ENCODE results near the gene KIZ.
"Not testable (repeated sequence)": the region's sequence is repeated elsewhere in the genome, so short reads cannot be mapped to it uniquely, and the experiment has no call there.

The KIZ gene

DNA sequence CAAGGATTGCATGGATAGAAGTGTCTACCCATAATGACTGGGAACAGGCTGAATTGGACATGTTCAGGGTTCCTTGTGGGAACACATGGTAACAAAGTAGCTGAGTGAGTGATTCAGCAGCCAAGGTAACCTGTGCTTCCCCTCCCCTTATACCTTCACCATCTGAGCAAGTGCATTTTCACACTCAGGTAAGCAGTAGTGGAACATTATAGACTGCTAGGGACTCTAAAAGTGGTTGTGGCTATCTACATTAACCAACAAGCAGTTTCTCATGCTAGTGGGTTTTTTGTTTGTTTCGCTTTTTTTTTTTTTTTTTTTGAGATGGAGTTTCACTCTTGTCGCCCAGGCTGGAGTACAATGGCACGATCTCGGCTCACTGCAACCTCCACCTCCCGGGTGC is 41.4 kb downstream of the KIZ start:
- no peak for DNase-seq
- intact Hi-C loops (cut with DNase I), result no loop called here

DNA sequence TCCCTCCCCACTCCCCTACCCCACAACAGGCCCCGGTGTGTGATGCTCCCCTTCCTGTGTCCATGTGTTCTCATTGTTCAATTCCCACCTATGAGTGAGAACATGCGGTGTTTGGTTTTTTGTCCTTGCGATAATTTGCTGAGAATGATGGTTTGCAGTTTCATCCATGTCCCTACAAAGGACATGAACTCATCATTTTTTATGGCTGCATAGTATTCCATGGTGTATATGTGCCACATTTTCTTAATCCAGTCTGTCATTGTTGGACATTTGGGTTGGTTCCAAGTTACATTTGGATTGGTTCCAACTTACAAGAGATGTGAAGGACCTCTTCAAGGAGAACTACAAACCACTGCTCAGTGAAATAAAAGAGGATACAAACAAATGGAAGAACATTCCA is 42.2 kb downstream of the KIZ start:
- intact Hi-C loops (cut with DNase I); DNase-seq: not testable (repeated sequence)

DNA sequence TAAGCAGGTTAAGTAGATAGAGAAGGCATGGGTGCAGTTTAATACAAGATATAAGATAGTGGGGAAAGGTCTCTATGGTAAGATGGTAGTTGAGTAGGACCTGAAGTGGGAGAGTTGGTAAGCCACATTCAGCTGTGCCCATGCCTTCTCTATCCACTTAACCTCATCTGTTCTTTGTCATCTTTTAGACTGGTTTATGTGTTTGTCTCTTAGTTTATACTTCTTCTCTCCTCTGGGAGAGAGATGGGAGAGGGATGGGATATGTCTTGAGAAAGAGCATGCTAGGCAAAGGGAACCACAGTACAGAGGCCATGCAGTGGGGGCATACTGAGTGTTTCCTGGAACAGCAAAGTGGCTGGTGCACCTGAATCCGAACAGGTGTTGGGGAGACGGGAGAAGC is 46.7 kb downstream of the KIZ start:
- intact Hi-C loops (cut with DNase I), result no loop called here
- DNase-seq, result no peak

DNA sequence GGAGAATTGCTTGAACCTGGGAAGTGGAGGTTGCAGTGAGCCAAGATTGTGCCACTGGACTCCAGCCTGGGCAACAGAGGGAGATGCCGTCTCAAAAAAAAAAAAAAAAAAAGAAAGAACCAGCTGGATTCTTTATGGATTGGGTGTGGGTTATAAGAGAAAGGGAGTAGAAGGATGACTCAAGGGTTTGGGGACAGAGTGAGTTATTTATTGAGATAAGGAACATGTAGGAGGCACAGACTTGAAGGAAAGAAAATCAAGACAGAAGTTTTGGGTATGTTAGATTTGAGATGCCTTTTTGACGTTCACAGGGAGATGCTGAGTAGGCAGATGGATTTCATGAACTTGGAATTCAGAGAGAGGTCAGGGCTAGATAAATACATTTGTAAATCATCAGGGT is 47.6 kb downstream of the KIZ start:
- DNase-seq, result no peak
- intact Hi-C loops (cut with DNase I), result no loop called here

DNA sequence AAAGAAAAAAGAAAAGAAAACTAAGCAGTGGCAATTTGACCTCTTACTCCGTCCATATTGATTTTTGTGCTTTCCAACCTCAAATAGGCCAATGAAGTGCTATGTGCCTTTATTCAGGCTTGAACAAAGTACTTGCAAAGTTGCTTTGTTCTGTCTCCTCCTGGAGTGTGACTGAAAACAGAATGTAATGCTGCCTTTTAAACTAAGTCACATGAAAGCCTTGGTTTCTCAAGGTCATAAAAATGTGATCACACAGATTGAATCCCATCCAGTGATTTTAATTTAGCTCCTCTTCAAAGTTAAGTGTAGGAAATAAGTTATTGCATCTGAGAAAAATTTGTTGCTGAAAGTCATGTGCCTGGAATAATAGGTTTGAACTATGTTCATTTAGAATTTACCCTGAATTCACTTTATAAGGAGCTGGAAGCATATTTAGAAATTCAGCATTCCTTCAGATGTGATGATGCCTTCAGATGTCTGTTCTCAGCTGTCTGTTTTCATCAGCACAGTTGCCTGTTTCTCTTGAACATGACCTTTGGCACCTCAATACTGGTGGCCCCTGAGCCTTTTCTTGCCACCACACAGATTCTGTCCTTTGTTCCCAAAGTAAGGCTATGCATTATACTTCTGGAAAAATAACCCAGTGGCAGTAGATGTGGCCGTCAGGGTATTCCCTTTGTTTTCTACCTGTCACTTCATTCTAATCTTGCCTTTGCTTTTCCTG is 48.8 kb downstream of the KIZ start:
- DNase-seq, result no peak
- intact Hi-C loops (cut with DNase I), result no loop called here

DNA sequence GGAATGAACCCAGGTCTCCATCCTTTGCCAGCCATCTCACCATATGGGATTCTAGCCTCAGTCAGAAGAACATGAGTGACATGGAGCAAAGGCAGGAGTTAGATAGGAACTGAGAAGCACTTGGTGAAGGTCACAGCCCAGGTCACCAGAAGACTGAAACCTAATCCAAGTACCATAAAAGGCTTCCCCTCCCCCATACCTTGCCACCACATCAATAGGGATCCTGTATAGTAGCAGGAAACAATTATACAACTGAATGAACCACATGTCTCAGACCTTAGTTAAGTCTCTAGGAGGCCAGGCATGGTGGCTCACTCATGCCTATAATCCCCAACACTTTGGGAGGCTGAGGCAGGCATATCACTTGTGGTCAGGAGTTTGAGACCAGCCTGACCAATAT is 49.6 kb downstream of the KIZ start:
- DNase-seq, result no peak

DNA sequence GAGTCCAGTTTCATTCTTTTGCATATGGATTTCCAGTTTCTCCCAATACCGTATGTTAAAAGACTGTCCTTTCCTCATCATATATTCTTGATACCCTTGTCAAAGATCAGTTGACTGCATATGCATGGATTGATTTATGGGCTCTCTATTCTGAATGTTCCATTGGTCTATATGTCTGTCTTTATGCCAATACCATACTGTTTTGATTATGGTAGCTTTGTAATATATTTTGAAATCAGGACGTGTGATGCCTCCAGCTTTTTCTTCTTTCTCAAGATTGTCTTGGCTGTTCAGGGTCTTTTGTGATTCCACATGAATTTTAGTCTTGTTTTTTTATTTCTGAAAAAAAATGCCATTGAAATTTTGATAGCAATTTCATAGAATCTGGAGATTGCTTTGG is 51.9 kb downstream of the KIZ start:
- DNase-seq, result no peak

More for the DNA sequence above, 49.6 kb downstream of the KIZ start:
- intact Hi-C loops (cut with DNase I), result no loop called here

DNA sequence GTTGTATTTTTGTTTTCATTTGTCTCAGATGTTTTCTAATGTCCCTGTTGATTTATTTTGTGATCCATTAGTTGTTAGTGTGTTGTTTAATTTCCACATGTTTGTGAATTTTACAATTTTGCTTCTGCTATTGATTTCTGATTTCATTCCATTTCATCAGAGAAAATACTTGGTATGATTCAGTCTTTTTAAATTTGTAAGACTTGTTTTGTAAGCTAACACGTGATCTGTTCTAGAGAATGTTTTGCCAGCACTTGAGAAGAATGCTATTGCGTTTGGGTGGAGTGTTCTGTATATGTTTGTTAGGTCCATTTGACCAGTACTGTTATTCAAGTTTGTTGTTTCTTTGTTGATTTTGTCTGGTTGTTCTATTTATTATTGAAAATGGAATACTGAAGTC is 53.9 kb downstream of the KIZ start:
- intact Hi-C loops (cut with DNase I), result no loop called here
- DNase-seq, result no peak

More for the DNA sequence above, 51.9 kb downstream of the KIZ start:
- intact Hi-C loops (cut with DNase I), result no loop called here

DNA sequence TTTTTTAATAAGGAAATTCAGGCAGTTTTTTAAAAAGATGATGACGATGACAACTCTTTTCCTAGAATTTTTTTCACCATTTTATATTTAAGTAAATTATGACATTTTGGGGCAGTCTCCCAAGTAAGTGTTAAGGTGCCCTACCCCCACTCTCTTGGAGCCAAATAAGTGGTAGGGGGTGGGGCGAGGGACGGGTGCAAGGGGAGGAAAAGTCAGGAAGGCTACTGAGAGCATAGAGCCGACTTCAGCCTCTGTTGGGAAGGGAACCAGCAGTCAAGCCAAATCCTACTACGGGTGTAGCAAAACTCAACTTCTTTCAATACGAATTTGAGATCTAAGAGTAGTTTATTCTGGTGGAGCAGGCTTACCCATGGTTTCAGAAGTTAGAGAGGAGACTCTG is 54.4 kb downstream of the KIZ start:
- intact Hi-C loops (cut with DNase I), result no loop called here

DNA sequence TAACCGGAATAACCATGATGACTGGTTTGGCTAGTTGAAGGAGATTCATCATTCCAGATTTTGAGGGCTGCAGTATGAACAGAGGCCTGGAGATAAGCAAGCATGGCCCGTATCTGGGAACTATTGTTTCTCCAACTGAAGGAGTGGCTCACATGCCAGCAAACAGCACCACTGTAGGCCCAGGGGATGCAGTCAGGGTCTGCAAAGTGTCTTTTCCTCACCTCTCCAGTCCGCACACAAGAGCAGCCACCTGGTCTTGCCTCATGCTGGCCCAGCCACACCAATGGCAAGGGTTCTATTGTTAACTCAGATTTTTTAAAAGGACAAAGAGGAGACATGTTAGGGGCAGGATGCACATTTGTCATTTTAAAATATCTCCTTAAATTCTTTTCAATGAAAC is 55.1 kb downstream of the KIZ start:
- DNase-seq, result no peak
- intact Hi-C loops (cut with DNase I), result no loop called here

More for the DNA sequence above, 54.4 kb downstream of the KIZ start:
- DNase-seq, result no peak

DNA sequence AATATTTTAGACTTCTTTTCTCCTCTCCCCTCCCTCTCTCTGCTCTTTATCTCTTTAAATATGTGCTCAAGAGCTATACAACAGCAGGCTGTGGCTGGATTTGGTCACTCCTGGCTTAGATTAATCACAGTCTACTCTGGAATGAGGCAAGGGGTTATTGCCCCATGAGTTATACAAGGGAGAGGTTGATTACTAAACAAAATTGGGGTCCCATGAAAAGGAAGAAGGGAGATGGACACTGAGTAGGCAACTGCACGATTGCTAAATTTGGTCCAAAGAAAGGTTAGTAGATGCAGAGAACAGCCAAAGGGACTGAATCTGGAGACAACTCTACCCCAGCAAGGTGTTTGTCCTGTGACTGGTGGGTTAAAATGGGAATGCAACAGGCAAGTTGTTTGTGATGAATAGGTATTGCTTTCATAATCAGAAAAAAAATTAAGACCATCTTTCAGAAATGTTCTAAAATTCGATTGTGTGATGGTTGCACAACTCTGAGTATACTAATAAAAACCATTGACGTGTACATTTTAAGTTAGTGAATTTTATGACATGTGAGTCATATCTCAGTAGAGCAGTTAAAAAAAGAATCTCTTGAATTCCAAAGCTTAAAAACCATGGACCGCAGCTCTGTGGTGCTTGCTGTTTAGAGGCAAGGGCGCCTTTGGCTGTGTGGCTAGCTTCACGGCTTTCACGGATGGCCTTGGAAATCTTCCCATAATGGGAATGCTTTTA is 57.1 kb downstream of the KIZ start:
- no peak for DNase-seq
- intact Hi-C loops (cut with DNase I), result no loop called here

DNA sequence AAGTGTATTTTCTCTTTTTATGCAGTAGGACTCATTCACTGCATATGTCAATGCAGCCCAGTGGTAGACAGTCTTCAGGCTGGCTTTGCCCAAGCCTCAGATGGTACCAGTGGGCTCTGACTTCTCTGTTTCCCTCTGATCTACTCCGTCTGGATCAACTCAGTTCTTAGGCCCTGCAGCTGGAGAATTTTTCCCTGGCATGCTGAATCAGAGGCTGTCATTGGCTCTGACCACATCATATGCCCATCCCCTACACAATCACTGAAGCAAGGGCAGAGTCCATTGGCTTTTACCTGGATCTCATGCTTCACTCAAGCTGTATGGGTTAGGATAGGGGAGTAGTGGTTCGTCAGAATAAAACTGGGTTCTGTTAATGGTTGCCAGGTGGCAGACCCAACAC is 57.8 kb downstream of the KIZ start:
- intact Hi-C loops (cut with DNase I), result no loop called here
- no peak for DNase-seq

DNA sequence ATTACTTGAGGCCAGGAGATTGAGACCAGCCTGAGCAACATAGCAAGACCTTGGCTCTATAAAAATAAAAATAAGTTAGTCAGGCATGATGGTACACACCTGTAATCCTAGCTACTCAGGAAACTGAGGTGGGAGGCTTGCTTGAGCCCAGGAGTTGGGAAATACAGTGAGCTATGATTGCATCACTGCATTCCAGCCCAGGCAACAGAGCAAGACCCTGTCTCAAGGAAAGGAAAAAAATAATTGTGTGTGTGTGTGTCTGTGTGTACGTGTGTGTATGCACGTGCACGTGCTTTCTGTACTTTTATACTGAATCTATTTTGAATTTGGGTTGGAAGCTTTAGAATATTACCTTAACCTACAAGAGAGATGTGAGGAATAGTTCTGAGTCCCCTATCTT is 58.9 kb downstream of the KIZ start:
- no peak for DNase-seq
- intact Hi-C loops (cut with DNase I), result no loop called here

DNA sequence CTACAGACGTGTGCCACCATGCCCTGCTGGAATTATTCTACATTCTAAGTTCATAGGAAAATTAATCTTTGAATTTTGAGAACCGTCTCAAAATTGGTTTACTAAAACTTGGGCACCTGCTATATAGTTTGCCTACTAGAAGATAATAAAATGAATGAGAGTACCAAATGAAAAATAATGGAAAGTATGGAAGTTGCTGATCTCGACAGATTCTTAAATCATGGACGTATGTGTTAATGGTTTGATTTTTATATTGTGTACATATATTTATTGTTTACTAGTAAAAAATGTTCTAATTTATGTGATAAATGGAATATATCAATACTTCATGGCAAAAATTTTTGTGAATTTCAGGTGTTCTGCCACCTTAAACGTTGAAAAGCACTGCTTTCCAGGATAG is 60.0 kb downstream of the KIZ start:
- DNase-seq, result no peak
- intact Hi-C loops (cut with DNase I), result no loop called here

DNA sequence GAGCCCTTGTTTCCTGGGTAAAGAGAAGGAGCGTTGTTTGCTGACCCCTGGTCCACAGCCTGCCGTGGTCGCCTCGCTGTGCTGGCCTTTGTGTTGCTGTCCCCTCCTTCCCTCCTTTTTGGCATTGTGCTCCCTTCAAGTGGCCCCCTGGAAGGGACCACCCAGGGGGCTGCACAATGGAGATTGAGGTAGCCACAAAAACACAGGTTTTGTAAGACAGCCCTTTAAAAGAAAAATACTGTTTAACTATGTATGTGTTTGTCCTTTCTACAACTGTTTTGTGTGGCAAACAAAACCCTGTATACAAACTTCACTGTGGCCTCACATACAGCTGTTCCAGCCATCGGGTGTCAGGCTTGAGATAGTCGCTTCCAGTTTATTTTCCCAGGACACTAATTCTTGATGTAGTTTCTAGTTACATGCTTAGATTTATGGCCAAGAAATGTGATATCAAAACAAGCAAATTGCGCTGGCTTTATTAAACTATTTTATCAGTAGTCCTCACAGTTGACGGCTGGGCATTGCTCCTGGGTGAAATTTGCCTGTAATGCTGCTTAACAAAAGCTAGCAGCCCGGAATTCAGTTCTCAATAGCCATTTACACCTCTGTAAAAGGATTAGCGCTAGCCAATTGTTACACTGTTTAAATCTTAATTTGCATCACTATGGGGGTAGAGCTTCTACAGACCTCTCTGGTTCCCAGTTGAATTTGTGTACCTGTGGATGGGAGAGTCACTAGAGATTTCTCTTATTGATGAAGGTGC is 64.1 kb downstream of the KIZ start:
- no peak for DNase-seq
- intact Hi-C loops (cut with DNase I), result no loop called here

DNA sequence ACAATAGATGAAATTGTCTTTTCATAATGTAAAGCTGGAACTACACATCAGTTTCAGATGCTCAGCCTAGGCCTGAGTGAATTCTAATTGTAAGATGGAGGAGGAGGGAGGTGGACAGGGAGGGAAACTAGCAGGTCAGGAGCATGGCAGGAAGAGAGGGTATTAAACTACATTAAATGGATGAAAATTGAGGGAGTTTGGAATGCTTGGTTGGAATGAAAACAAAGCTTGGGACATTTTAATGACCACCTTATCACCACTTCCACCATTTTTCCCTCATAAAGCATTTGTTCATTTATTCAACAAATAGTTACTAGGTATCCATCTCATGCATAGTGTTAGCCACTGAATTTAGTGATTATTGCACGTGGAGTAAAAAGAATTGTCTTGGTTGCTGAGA is 65.0 kb downstream of the KIZ start:
- no peak for DNase-seq
- intact Hi-C loops (cut with DNase I), result no loop called here

DNA sequence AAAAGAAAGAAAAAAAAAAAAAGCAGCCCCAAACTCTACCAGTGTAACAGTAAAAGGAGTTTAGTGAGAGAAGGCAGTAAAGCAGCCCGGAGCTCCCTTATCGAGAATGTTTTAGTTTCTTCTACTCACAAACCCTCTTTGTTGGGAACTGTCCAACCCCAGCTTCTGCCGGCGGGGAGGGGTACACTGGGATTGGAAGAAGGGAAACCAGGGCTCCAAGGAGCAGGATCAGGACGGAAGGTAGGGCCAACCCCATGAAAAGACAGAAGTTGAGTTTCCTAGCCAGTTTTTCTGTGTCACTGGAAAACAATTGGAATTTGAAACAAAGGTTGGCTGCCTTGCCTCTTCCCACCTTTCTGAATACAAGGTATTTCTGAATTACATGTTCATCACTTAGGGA is 66.0 kb downstream of the KIZ start:
- intact Hi-C loops (cut with DNase I), result no loop called here
- DNase-seq, result no peak

DNA sequence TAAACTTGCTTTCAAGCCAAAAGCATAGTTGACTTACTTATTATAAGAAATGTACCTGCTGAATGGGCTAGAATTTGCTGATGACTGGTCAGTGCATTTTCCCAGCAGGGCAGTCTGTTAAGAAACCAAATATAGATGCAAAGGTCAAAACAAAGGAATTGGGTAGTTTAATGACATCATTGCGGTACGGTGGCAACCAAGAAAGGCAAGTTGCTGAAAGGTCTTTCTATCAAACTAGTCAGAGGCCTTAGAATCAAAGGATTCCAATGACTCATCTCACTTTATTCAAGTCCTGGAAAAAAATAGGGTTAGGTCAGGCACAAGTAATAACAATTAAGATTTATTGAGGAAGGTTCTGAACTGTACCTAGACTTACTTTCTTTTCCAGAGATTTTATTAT is 76.4 kb downstream of the KIZ start:
- intact Hi-C loops (cut with DNase I), result no loop called here
- DNase-seq, result no peak

DNA sequence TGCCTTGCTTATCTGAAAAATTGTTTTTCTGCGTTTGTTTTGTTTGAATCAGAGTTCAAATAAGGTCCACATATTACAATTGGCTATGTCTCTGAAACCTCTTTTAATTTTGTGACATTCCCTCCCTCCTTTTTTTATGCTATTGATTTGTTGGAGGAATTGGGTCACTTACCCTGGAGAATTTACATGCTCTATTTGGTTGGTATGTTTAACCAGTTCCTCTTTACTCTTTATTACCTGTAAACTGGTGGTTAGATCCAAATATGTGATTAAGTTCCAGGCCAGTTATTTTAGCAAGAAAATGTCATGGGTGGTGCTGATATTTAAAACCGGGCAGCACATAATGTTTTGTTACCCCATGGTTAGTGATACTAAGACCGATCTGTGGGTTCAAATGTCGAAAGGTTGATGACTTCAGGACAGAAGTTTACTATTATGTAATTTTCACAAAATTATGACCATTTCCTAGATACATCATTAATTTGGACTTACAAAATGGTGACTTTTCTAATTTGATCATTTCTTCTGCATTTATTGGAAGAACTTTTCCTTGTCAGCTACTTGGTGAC is 77.3 kb downstream of the KIZ start:
- DNase-seq, result no peak
- intact Hi-C loops (cut with DNase I), result no loop called here

DNA sequence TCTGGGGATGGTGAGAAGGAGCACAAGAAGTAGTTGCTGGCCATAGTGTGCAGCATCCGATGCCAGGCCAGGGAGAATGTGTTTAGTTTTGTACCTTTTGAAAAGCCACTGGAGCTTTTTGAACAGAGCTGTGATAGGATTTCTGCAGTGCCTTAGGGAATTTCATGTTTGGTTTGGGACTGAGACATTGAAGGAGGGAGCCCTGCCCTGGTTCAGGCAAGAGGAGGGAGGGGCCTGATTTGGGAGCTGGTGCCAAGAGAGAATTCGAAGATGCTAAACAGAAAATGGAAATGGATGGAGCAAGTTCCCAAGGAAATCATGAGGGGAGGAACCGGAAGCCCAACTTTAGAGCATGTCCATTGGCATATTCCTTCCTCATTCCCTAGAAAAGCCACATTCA is 80.7 kb downstream of the KIZ start:
- intact Hi-C loops (cut with DNase I), result no loop called here
- no peak for DNase-seq

DNA sequence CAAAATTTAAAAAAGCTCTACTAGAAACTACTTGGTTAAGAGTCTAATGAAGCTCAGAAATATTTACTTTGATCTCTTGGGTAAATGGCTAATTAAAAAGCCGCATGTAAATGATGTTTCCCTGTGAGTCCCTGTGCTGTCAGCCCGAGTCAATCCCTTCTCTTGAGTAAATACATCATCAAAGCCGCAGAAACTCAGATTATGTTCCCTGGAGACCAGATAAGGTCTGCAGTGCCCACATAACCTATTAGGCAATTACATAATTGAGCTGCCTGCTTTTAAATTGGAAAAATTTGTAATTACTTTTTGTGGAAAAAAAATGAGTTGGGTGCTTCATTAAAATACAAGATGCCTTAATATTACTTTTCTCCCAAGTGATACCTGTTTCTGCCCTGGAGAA is 83.1 kb downstream of the KIZ start:
- no peak for DNase-seq
- intact Hi-C loops (cut with DNase I), result no loop called here
